Type B pancreatic cell (in vitro differentiated cells): Measurements from ENCODE around the gene MRPL17. TPM values are rescaled to one million over a fixed set of nuclear protein-coding genes. Genes with fewer than 3 reads are reported as not detected.
"Not testable (repeated sequence)": the region's sequence is repeated elsewhere in the genome, so short reads cannot be mapped to it uniquely, and the experiment has no call there.

Experiments
- DNase-seq: peaks from one replicate; pipeline ENCODE4 v3.0.0; 2021; ENCODE audit warnings: mixed read lengths; ENCODE audit not compliant: unreplicated experiment; ENCODE audit errors: extremely low spot score
- H3K27ac Mint-ChIP-seq: 2 replicates; pipeline ENCODE4 v1.8.0; 2021; ENCODE audit warnings: mild to moderate bottlenecking, mixed read lengths
- H3K27me3 Mint-ChIP-seq: 2 replicates; pipeline ENCODE4 v1.8.0; 2021; ENCODE audit warnings: mixed read lengths
- H3K36me3 Mint-ChIP-seq: 2 replicates; pipeline ENCODE4 v1.8.0; 2021; ENCODE audit warnings: mixed read lengths
- H3K4me1 Mint-ChIP-seq: one replicate; pipeline ENCODE4 v1.8.0; 2021; ENCODE audit warnings: mixed read lengths; ENCODE audit not compliant: unreplicated experiment
- H3K4me3 Mint-ChIP-seq: 2 replicates; pipeline ENCODE4 v1.8.0; 2021; ENCODE audit warnings: mild to moderate bottlenecking, mixed read lengths
- H3K9me3 Mint-ChIP-seq: 2 replicates; pipeline ENCODE4 v1.8.0; 2021; ENCODE audit warnings: mixed read lengths
- total RNA-seq: library from RNA; stranded (reverse); gene quantifications from 2 replicates; pipeline ENCODE4 v1.2.1, GENCODE V29; 2021; ENCODE audit warnings: low replicate concordance
- TF ChIP-seq, protein P1 (sequence below): fragments of 200-600 bp; sonication (generic); conservative IDR thresholded peaks from 2 replicates; pipeline ENCODE4 v1.5.0; 2021; ENCODE audit warnings: antibody characterized with exemption, mild to moderate bottlenecking

The MRPL17 gene
- total RNA-seq, 1 donor from 2014 or later = 46.6 TPM

DNA sequence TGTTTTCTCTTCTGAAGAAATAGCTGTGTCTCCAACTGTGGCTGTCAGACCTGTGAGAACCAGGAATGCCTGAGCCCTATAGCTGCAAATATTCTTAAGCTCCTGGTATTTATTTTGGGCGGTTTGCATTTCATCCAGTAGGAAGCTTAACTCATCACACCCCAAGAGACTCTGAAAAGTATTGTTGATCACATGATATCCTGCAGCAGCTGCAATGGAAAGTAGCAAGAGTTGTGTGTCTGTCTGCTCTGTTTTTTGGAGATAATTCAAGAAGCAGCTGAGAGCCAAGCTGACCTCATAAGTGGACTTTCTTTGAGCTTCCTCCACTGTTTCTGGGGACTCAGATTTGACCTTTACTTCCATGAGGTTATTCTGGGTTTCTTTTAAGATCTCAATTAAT lies 36.4 kb upstream of the MRPL17 start:
- Mint-ChIP-seq H3K9me3 (peaks cover 5% of the 10 kb centered on the region), H3K27ac (no peak overlapping the region), H3K36me3 (no peaks in the 10 kb centered on the region), H3K27me3 (peaks cover 24% of the 10 kb centered on the region), H3K4me1 (no peaks in the 10 kb centered on the region), H3K4me3 (no peak overlapping the region)
- no peak for DNase-seq
- TF ChIP-seq, protein P1, sequence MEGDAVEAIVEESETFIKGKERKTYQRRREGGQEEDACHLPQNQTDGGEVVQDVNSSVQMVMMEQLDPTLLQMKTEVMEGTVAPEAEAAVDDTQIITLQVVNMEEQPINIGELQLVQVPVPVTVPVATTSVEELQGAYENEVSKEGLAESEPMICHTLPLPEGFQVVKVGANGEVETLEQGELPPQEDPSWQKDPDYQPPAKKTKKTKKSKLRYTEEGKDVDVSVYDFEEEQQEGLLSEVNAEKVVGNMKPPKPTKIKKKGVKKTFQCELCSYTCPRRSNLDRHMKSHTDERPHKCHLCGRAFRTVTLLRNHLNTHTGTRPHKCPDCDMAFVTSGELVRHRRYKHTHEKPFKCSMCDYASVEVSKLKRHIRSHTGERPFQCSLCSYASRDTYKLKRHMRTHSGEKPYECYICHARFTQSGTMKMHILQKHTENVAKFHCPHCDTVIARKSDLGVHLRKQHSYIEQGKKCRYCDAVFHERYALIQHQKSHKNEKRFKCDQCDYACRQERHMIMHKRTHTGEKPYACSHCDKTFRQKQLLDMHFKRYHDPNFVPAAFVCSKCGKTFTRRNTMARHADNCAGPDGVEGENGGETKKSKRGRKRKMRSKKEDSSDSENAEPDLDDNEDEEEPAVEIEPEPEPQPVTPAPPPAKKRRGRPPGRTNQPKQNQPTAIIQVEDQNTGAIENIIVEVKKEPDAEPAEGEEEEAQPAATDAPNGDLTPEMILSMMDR = no peak

- H3K36me3 Mint-ChIP-seq = no peaks in the 10 kb centered on the region
- H3K4me3 Mint-ChIP-seq = no peak overlapping the region
- no peaks in the 10 kb centered on the region for H3K4me1 Mint-ChIP-seq
- TF ChIP-seq, protein P1 = no peak
- DNase-seq = no peak
- H3K27ac Mint-ChIP-seq = no peak overlapping the region
- peaks cover 7% of the 10 kb centered on the region for H3K9me3 Mint-ChIP-seq
- H3K27me3 Mint-ChIP-seq = peaks cover 26% of the 10 kb centered on the region
Observed at GRCh38 chr11:6717426-6717825, 34.3 kb upstream of the MRPL17 start.

GRCh38 chr11:6711552-6711951 lies 28.4 kb upstream of the MRPL17 start:
- not testable (repeated sequence) for H3K9me3 Mint-ChIP-seq, H3K36me3 Mint-ChIP-seq, H3K27ac Mint-ChIP-seq, H3K4me1 Mint-ChIP-seq, H3K4me3 Mint-ChIP-seq, DNase-seq
- H3K27me3 Mint-ChIP-seq = peaks cover 17% of the 10 kb centered on the region
- TF ChIP-seq, protein P1 = peak; percentile 60

- Mint-ChIP-seq H3K36me3 (no peaks in the 10 kb centered on the region), H3K27me3 (peaks cover 4% of the 10 kb centered on the region), H3K9me3 (peaks cover 9% of the 10 kb centered on the region), H3K4me1 (no peaks in the 10 kb centered on the region), H3K27ac (no peak overlapping the region), H3K4me3 (no peak overlapping the region)
- TF ChIP-seq, protein P1 = no peak
- no peak for DNase-seq
Observed at GRCh38 chr11:6708876-6709275, 25.7 kb upstream of the MRPL17 start.

GRCh38 chr11:6705905-6706535 lies 22.9 kb upstream of the MRPL17 start:
- DNase-seq = no peak

More at GRCh38 chr11:6705905-6706535, 22.9 kb upstream of the MRPL17 start:
- H3K27ac Mint-ChIP-seq = no peak overlapping the region
- no peaks in the 10 kb centered on the region for H3K36me3 Mint-ChIP-seq
- peaks cover 4% of the 10 kb centered on the region for H3K27me3 Mint-ChIP-seq
- no peak overlapping the region for H3K4me3 Mint-ChIP-seq
- peaks cover 8% of the 10 kb centered on the region for H3K4me1 Mint-ChIP-seq
- H3K9me3 Mint-ChIP-seq = no peaks in the 10 kb centered on the region
- TF ChIP-seq, protein P1 = peak; percentile 98
